Keratinocyte (primary cell): Measurements from ENCODE around the gene LAMP2. TPM values are rescaled to one million over a fixed set of nuclear protein-coding genes. Genes with fewer than 3 reads are reported as not detected.

Source experiments
- DNase-seq: peaks from one replicate; pipeline ENCODE4 v3.0.0-alpha.2; 2011; ENCODE audit warnings: low read depth, missing footprints, low spot score
- FAIRE-seq: peaks from 2 replicates; lab custom pipeline; 2011; peaks lifted over from hg19 to GRCh38; lab: Jason Lieb, UNC
- H2AFZ ChIP-seq: 2 replicates; pipeline ENCODE4 v1.6.0; 2012; ENCODE audit warnings: low read length, control low read depth, inconsistent platforms; ENCODE audit not compliant: control insufficient read depth
- H3K27ac ChIP-seq: 2 replicates; pipeline ENCODE4 v1.5.1; 2011; ENCODE audit warnings: low read length; ENCODE audit not compliant: control insufficient read depth, insufficient read depth
- H3K27me3 ChIP-seq: 3 replicates; pipeline ENCODE4 v1.6.0; 2011; ENCODE audit warnings: low read length; ENCODE audit not compliant: control insufficient read depth, insufficient read depth; ENCODE audit errors: extremely low read depth
- H3K36me3 ChIP-seq, 2 experiments: 2 replicates in 1 of 2; 3 replicates in 1 of 2; pipeline ENCODE4 v1.5.1; 2011; ENCODE audit warnings: low read length in 2 of 2, mild to moderate bottlenecking in 1 of 2; ENCODE audit not compliant: control insufficient read depth in 2 of 2, insufficient read depth in 2 of 2; ENCODE audit errors: extremely low read depth in 1 of 2
- H3K4me1 ChIP-seq: 3 replicates; pipeline ENCODE4 v1.5.1; 2011; ENCODE audit warnings: low read length; ENCODE audit not compliant: control insufficient read depth, insufficient read depth; ENCODE audit errors: extremely low read depth
- H3K4me2 ChIP-seq: 3 replicates; pipeline ENCODE4 v1.6.0; 2011; ENCODE audit warnings: low read depth, low read length; ENCODE audit not compliant: control insufficient read depth, insufficient read depth; ENCODE audit errors: extremely low read depth
- H3K4me3 ChIP-seq, 3 experiments: fragments of 200-600 bp in 1 of 3; sonication (generic) in 1 of 3; 2 replicates in 2 of 3; 3 replicates in 1 of 3; pipeline ENCODE4 v1.5.1; 2011 to 2016; ENCODE audit warnings: low read length in 3 of 3, mild to moderate bottlenecking in 3 of 3, control low read depth in 2 of 3, inconsistent platforms in 1 of 3, low read depth in 1 of 3, mixed read lengths in 1 of 3, mixed run types in 1 of 3, moderate library complexity in 1 of 3; ENCODE audit not compliant: control insufficient read depth in 2 of 3, insufficient read depth in 2 of 3; ENCODE audit errors: extremely low read depth in 1 of 3
- H3K79me2 ChIP-seq: 2 replicates; pipeline ENCODE4 v1.6.0; 2012; ENCODE audit warnings: low read length; ENCODE audit not compliant: control insufficient read depth, insufficient read depth
- H3K9ac ChIP-seq: 3 replicates; pipeline ENCODE4 v1.6.0; 2011; ENCODE audit warnings: low read length; ENCODE audit not compliant: control insufficient read depth, insufficient read depth; ENCODE audit errors: extremely low read depth
- H3K9me1 ChIP-seq: 3 replicates; pipeline ENCODE4 v1.6.0; 2011; ENCODE audit warnings: low read length; ENCODE audit not compliant: control insufficient read depth, insufficient read depth; ENCODE audit errors: extremely low read depth
- H3K9me3 ChIP-seq: 2 replicates; pipeline ENCODE4 v1.5.1; 2012; ENCODE audit warnings: low read depth, low read length; ENCODE audit not compliant: control insufficient read depth
- H4K20me1 ChIP-seq: 3 replicates; pipeline ENCODE4 v1.6.0; 2011; ENCODE audit warnings: low read length; ENCODE audit not compliant: control insufficient read depth, insufficient read depth; ENCODE audit errors: extremely low read depth
- CTCF ChIP-seq, 3 experiments: IDR thresholded peaks in 1 of 3; conservative IDR thresholded peaks in 1 of 3; optimal IDR thresholded peaks in 1 of 3; 2 replicates in 2 of 3; 3 replicates in 1 of 3; pipeline versions ENCODE3 to v1.5.1; 2011; ENCODE audit warnings: low read length in 3 of 3, mild to moderate bottlenecking in 3 of 3, moderate library complexity in 2 of 3, control low read depth in 1 of 3, inconsistent platforms in 1 of 3; ENCODE audit not compliant: insufficient read depth in 2 of 3; ENCODE audit errors: extremely low read depth in 1 of 3
- EZH2 ChIP-seq: IDR thresholded peaks from one replicate; pipeline ENCODE4 v1.6.1; 2012; ENCODE audit warnings: inconsistent platforms, mild to moderate bottlenecking, low read length, moderate library complexity
- dilution Hi-C: fragments of 300-500 bp; cut with MboI; formaldehyde crosslinking; loops from one replicate; pipeline ENCODE4 v1.7.0; 2020; ENCODE audit warnings: low sequenced_read_pairs; ENCODE audit not compliant: extremely low pct_ligation_motif_present
- polyA plus RNA-seq, 5 experiments: library from polyadenylated mRNA; depleted of rRNA in 3 of 5; stranded (reverse) in 3 of 5; stranded (forward) in 1 of 5; unstranded in 1 of 5; fragments of >200 nt; gene quantifications; 1 replicate in 1 of 5; 2 replicates in 3 of 5; 3 replicates in 1 of 5; pipeline versions ENCODE4 v1.2.1 to v1.2.3, GENCODE V29; 2011 to 2012; ENCODE audit warnings: missing spikeins in 2 of 5, low read depth in 1 of 5, low replicate concordance in 1 of 5

The LAMP2 gene
- polyA plus RNA-seq, 1 donor (not counting 4 experiments of a cell fraction or from before 2014, with no cell fraction given) = 200 TPM

DNA sequence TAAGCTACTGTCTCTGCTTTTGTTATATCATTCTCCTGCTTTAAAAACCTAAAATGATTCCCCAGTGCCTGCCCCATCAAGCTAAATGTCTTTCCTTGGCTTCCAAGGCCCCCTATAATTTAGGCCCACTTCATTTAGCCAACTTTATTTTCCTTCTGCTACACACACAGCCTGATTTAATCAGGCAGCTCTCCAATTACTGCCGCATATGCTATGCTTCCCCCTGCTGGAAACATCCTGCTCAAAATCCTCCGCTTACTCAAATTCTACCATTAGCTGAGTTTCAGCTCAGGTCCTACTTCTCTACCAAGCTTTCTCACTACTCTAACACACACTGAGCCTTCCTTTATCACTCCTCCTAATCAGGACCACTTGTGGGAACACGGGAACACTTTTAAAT, 17.0 kb downstream of the LAMP2 start:
- Histone ChIP-seq H3K36me3 (peaks cover 0 to 3% of the 10 kb centered on the region in 2 experiments), H3K4me1 (peaks cover 4% of the 10 kb centered on the region), H3K4me2 (no peak overlapping the region), H3K27me3 (no peaks in the 10 kb centered on the region), H3K79me2 (peaks cover 5% of the 10 kb centered on the region), H3K9me3 (no peaks in the 10 kb centered on the region), H3K4me3 (no peak overlapping the region), H4K20me1 (no peaks in the 10 kb centered on the region), H2AFZ (no peak overlapping the region), H3K9me1 (no peaks in the 10 kb centered on the region), H3K9ac (no peak overlapping the region), H3K27ac (no peak overlapping the region)
- dilution Hi-C loops = no loop called here
- DNase-seq (no peak), FAIRE-seq (peak; percentile 69)
- TF ChIP-seq CTCF (optimal IDR thresholded peaks at IDR 0.05 in 1 of 3, IDR thresholded peaks at IDR 0.05 in 1 of 3, conservative IDR thresholded peaks at IDR 0.05 in 1 of 3; ENCODE audit: extremely low read depth in 1 of 3, insufficient read depth in 2 of 3, low read length in 3 of 3) (peak; percentile 34 to 54 (median 38)), EZH2 (no peak)

GRCh38 chrX:120450163-120450562, 18.9 kb downstream of the LAMP2 start:
- H3K4me2 ChIP-seq = no peak overlapping the region
- DNase-seq (no peak), FAIRE-seq (no peak)
- H2AFZ ChIP-seq = no peak overlapping the region
- no peaks in the 10 kb centered on the region for H3K27me3 ChIP-seq
- H4K20me1 ChIP-seq = no peaks in the 10 kb centered on the region
- peak in 2 of 3 experiments; percentile 20 to 22 for TF ChIP-seq CTCF (optimal IDR thresholded peaks at IDR 0.05 in 1 of 3, IDR thresholded peaks at IDR 0.05 in 1 of 3, conservative IDR thresholded peaks at IDR 0.05 in 1 of 3; ENCODE audit: extremely low read depth in 1 of 3, insufficient read depth in 2 of 3, low read length in 3 of 3)
- TF ChIP-seq EZH2 = no peak
- dilution Hi-C loops = no loop called here
- H3K9me1 ChIP-seq = no peaks in the 10 kb centered on the region
- H3K9me3 ChIP-seq = no peaks in the 10 kb centered on the region
- H3K36me3 ChIP-seq = peaks cover under 1 to 3% of the 10 kb centered on the region in 2 experiments
- H3K4me3 ChIP-seq = no peak overlapping the region
- H3K79me2 ChIP-seq = no peaks in the 10 kb centered on the region
- H3K9ac ChIP-seq = no peak overlapping the region
- no peaks in the 10 kb centered on the region for H3K4me1 ChIP-seq
- H3K27ac ChIP-seq = no peak overlapping the region
